ENCODE measurements around the gene TENM4. TPM values are rescaled to one million over a fixed set of nuclear protein-coding genes. Genes with fewer than 3 reads are reported as not detected.
"Not testable (repeated sequence)": the region's sequence is repeated elsewhere in the genome, so short reads cannot be mapped to it uniquely, and the experiment has no call there.

The TENM4 gene
- polyA plus RNA-seq, 1 of the 3 experiments (the other 2 are of a cell fraction): 16.7 TPM

GRCh38 chr11:78879094-78879980, 561.5 kb downstream of the TENM4 start:
- POLR2A ChIA-PET; H3K79me2 ChIP-seq (ENCODE audit: insufficient read depth); H3F3A ChIP-seq (replicated peaks; ENCODE audit: insufficient read depth); H3K9ac ChIP-seq; DNase-seq; H3K27me3 ChIP-seq (ENCODE audit: insufficient read depth); H3K9me3 ChIP-seq; H3K4me2 ChIP-seq; H4K20me1 ChIP-seq (ENCODE audit: insufficient read depth); CTCF ChIA-PET; H2AFZ ChIP-seq (ENCODE audit: low read depth); H3K27ac ChIP-seq (ENCODE audit: low read depth in 2 of 2, low read length in 1 of 2); H3K4me3 ChIP-seq (ENCODE audit: low read depth in 2 of 2, low read length in 1 of 2); H3K9me2 ChIP-seq: not testable (repeated sequence)
- peaks cover 0 to 15% of the 10 kb centered on the region in 2 experiments; a peak in 1 of 4 replicates for H3K4me1 ChIP-seq (ENCODE audit: control insufficient read depth in 1 of 2, insufficient read depth in 2 of 2, low read depth in 1 of 2, low read length in 1 of 2)
- WGBS (ENCODE audit: low lambda C conversion rate): 95% methylated on average over 11 of the region's 54 CpGs
- H3K36me3 ChIP-seq (replicated peaks in 1 of 2; ENCODE audit: control insufficient read depth in 1 of 2, insufficient read depth in 2 of 2, low read length in 1 of 2): peaks cover 20 to 64% of the 10 kb centered on the region in 2 experiments

- H3F3A ChIP-seq (replicated peaks; ENCODE audit: insufficient read depth): no peaks in the 10 kb centered on the region
- H3K79me2 ChIP-seq (ENCODE audit: insufficient read depth): no peaks in the 10 kb centered on the region
- no peak overlapping the region for H3K4me2 ChIP-seq
- H3K4me1 ChIP-seq (ENCODE audit: control insufficient read depth in 1 of 2, insufficient read depth in 2 of 2, low read depth in 1 of 2, low read length in 1 of 2): peaks cover 0 to 15% of the 10 kb centered on the region in 2 experiments; a peak in 1 of 4 replicates
- 75% methylated on average over 2 of the region's 2 CpGs for WGBS (ENCODE audit: low lambda C conversion rate)
- TF ChIP-seq GABPA (IDR thresholded peaks at IDR 0.05; ENCODE audit: low read depth) (no peak), RFX5 (IDR thresholded peaks at IDR 0.05; ENCODE audit: low read length) (no peak), MEF2A (IDR thresholded peaks at IDR 0.05; ENCODE audit: borderline replicate concordance, low read depth) (no peak), MXI1 (IDR thresholded peaks at IDR 0.05; ENCODE audit: low read depth, low read length) (no peak), MAX (IDR thresholded peaks at IDR 0.05; ENCODE audit: low read depth) (no peak), ELF1 (IDR thresholded peaks at IDR 0.05) (no peak), CTCF (IDR thresholded peaks at IDR 0.05) (no peak), SMC3 (IDR thresholded peaks at IDR 0.05; ENCODE audit: low read depth, low read length) (no peak), IRF3 (IDR thresholded peaks at IDR 0.05; ENCODE audit: low read depth, low read length) (no peak), NRF1 (IDR thresholded peaks at IDR 0.05; ENCODE audit: low read depth, low read length) (no peak), TEAD4 (IDR thresholded peaks at IDR 0.05; ENCODE audit: borderline replicate concordance, insufficient read depth) (no peak), FOSL2 (IDR thresholded peaks at IDR 0.05; ENCODE audit: borderline replicate concordance, low read depth) (no peak), SIN3A (IDR thresholded peaks at IDR 0.05; ENCODE audit: borderline replicate concordance, low read depth, low read length) (no peak), PBX3 (IDR thresholded peaks at IDR 0.05) (no peak), POLR2AphosphoS5 (IDR thresholded peaks at IDR 0.05; ENCODE audit: low read depth, low read length) (no peak), EP300 (IDR thresholded peaks at IDR 0.05; ENCODE audit: borderline replicate concordance in 1 of 2, low read depth in 1 of 2, low read length in 1 of 2) (no peak), YY1 (IDR thresholded peaks at IDR 0.05; ENCODE audit: low read depth) (no peak)
- no peak overlapping the region for H2AFZ ChIP-seq (ENCODE audit: low read depth)
- ChIA-PET CTCF (interaction anchor here (0.6 kb wide), 1 partner anchor 220 kb away, joined by 4 read pairs; no protein-coding TSS in a partner anchor), POLR2A (no interaction called here)
- H3K27ac ChIP-seq (ENCODE audit: low read depth in 2 of 2, low read length in 1 of 2): no peak overlapping the region; a peak in 1 of 4 replicates
- H3K9me2 ChIP-seq: no peaks in the 10 kb centered on the region
- H3K4me3 ChIP-seq (ENCODE audit: low read depth in 2 of 2, low read length in 1 of 2): no peak overlapping the region
- H3K27me3 ChIP-seq (ENCODE audit: insufficient read depth): no peaks in the 10 kb centered on the region
- DNase-seq: no peak
- H3K9ac ChIP-seq: no peak overlapping the region
- H4K20me1 ChIP-seq (ENCODE audit: insufficient read depth): no peaks in the 10 kb centered on the region
- H3K36me3 ChIP-seq (replicated peaks in 1 of 2; ENCODE audit: control insufficient read depth in 1 of 2, insufficient read depth in 2 of 2, low read length in 1 of 2): peaks cover 20 to 58% of the 10 kb centered on the region in 2 experiments
- H3K9me3 ChIP-seq: no peaks in the 10 kb centered on the region
Measured at GRCh38 chr11:78878631-78879030, 562.2 kb downstream of the TENM4 start.

All from SK-N-SH (cell line).